HL-60 (cell line): ENCODE results near the gene PROCA1.
A peak's percentile ranks its signal among the peaks of the same experiment; 100 is the strongest.

Experiments
- DNase-seq, 2 experiments: peaks; one replicate each; pipeline ENCODE4 v3.0.0-alpha.2; 2010 to 2020; ENCODE audit warnings: low read depth in 1 of 2, low spot score in 1 of 2
- H3K27ac ChIP-seq: fragments of 250-450 bp; sonication (Bioruptor Pico); replicated peaks from 2 replicates; pipeline ENCODE4 v1.5.1; 2020; ENCODE audit warnings: mild to moderate bottlenecking, moderate library complexity
- H3K27me3 ChIP-seq: fragments of 250-450 bp; sonication (Bioruptor Pico); 2 replicates; pipeline ENCODE4 v1.5.1; 2021; ENCODE audit warnings: mild to moderate bottlenecking, moderate library complexity; ENCODE audit not compliant: insufficient read depth, poor library complexity, severe bottlenecking
- H3K4me3 ChIP-seq: replicated peaks from 2 replicates; pipeline ENCODE4 v1.5.1; 2011; ENCODE audit warnings: mild to moderate bottlenecking, control low read depth, low read length; ENCODE audit not compliant: insufficient read depth
- CTCF ChIP-seq: IDR thresholded peaks from one replicate; pipeline ENCODE4 v1.5.1; 2011; ENCODE audit warnings: low read length, control low read depth, inconsistent platforms; ENCODE audit not compliant: insufficient read depth
- GABPA ChIP-seq: IDR thresholded peaks from 2 replicates; pipeline ENCODE4 v1.6.1; 2012; ENCODE audit warnings: low read depth
- POLR2AphosphoS5 ChIP-seq: IDR thresholded peaks from 2 replicates; pipeline ENCODE4 v1.6.1; 2012; ENCODE audit warnings: low read depth
- REST ChIP-seq: IDR thresholded peaks from 2 replicates; pipeline ENCODE4 v1.6.1; 2012; ENCODE audit warnings: low read depth; ENCODE audit not compliant: insufficient replicate concordance
- SPI1 ChIP-seq: IDR thresholded peaks from 2 replicates; pipeline ENCODE4 v1.6.1; 2012; ENCODE audit warnings: low read depth, mild to moderate bottlenecking, borderline replicate concordance

PROCA1 gene

GRCh38 chr17:28745786-28746411 is 34.2 kb upstream of the PROCA1 start:
- Histone ChIP-seq H3K4me3 (no peak overlapping the region), H3K27ac (no peak overlapping the region), H3K27me3 (no peaks in the 10 kb centered on the region)
- TF ChIP-seq REST (no peak), SPI1 (no peak), POLR2AphosphoS5 (no peak), GABPA (no peak), CTCF (no peak)
- no peak for DNase-seq

GRCh38 chr17:28744972-28745785 is 33.5 kb upstream of the PROCA1 start:
- DNase-seq: no peak
- Histone ChIP-seq H3K27ac (no peak overlapping the region), H3K27me3 (no peaks in the 10 kb centered on the region), H3K4me3 (peak overlapping the region; percentile 46)
- TF ChIP-seq CTCF (no peak), REST (no peak)

- no peak for TF ChIP-seq SPI1
- TF ChIP-seq POLR2AphosphoS5: no peak; the same call in 1 of the 2 replicates
- no peak for TF ChIP-seq GABPA
- TF ChIP-seq REST: no peak
- TF ChIP-seq CTCF: no peak
- Histone ChIP-seq H3K4me3 (peak overlapping the region; percentile 46), H3K27ac (peak overlapping the region; percentile 48), H3K27me3 (no peaks in the 10 kb centered on the region)
- DNase-seq: peak in 1 of 2 experiments; percentile 57
These were observed 32.6 kb upstream of the PROCA1 start for GRCh38 chr17:28744104-28744971.
